ENCODE results near the gene MPZL2. TPM values are rescaled to one million over a fixed set of nuclear protein-coding genes. Genes with fewer than 3 reads are reported as not detected.

Gene MPZL2
- total RNA-seq, 1 experiment from 2014 or later = not detected

DNA sequence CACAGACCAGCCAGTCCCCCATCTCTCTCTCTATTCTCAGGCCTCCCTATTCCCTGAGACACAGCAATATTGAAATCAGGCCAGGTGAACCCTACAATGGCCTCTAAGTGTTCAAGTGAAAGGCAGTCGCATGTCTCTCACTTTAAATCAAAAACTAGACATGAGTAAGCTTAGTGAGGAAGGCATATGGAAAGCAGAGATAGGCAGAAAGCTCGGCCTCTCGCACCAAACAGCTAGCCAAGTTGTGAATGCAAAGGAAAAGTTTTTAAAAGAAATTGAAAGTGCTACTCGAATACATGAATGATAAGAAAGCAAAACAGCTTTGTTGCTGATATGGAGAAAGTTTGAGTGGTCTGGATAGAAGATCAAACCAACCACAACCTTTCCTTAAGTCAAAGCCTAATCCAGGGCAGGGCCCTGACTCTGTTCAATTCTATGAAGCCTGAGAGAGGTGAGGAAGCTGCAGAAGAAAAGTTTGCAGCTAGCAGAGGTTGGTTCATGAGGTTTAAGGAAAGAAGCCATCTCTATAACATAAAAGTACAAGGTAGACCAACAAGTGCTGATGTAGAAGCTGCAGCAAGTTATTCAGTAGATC lies 19.8 kb upstream of the MPZL2 start:
- DNase-seq (ENCODE audit: low read depth) = no peak

- DNase-seq (ENCODE audit: low read depth) = no peak
Measured at GRCh38 chr11:118283037-118283636, 19.0 kb upstream of the MPZL2 start.

DNA sequence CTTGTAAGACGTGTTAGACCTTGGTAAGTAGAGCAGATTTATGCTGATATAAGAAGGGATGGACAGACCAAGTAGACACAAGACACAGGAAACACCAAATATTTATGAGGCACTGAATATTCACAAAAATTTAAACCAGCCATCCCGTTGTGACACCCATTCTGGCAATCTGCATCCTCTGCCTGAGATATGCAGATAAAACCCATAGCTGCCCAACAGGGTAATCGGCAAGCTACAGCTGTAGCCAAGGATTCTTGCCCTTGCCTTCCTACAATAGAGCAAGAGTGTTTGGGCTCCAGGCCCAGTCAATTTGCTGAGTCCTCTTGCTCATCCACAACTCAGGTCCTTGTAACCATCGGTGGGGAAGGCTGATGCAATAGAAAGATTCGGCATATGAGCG lies 18.5 kb upstream of the MPZL2 start:
- DNase-seq (ENCODE audit: low read depth) = no peak

DNA sequence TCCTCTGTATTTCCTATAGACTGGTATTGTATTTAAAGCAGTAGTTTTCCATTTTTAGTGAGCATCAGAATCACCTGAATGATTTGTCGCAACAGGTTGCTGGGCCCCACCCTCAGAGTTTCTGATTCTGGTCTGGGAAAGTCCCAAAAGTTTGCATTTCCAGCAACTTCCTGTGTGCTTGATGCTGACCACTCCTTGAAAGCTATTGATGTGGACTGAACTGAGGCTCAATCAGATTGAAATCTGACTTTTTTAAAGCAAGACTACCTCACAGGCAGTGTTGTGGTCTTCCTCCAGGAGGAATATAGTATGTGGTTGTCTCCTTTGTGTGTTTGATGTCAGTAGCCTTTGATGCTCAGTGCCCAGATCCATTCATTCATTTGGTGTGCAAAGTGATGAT lies 17.2 kb upstream of the MPZL2 start:
- DNase-seq (ENCODE audit: low read depth) = no peak

- no peak for DNase-seq (ENCODE audit: low read depth)
Measured at GRCh38 chr11:118277312-118277711, 13.2 kb upstream of the MPZL2 start.

GRCh38 chr11:118276422-118276821 lies 12.3 kb upstream of the MPZL2 start:
- no peak for DNase-seq (ENCODE audit: low read depth)

- no peak for DNase-seq (ENCODE audit: low read depth)
Measured at GRCh38 chr11:118275176-118275575, 11.1 kb upstream of the MPZL2 start.

DNA sequence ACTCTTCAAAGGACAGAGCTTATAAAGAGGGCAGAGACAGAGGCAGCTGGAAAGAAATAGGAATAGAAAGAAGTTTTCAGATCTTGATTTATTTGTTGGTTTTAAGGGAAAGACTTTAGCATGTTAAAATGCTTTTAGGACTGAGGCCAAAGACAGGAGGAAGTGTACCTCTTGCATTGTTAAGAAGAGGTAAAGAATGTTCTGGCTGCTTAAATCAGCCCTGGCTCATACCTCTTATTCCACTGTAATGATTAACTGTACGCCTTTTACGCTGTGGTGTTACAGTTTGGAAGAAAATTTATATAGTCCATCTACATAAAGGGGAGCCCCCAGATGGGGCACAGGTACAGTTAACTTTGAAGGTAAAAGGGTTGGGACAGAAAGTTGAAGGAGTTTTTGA lies 10.1 kb upstream of the MPZL2 start:
- DNase-seq (ENCODE audit: low read depth) = no peak

DNA sequence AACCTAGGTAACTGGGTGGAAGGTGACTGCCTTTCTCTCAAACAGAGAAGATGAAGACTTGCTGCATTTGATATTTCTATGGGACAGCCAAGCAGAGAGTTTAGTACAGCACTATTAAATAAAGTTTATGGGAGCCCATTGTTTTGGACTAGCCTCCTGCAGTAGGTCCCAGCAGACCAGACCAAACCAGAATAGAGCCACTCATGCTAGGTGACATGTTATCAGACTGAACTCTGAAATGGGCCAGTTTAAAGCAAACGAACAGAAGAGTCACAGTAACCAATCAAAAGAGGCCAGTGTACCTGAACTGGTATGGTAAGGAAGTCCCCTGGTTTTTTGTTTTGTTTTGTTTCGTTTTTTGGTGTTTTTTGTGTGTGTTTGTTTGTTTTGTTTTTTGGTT lies 7.9 kb upstream of the MPZL2 start:
- DNase-seq (ENCODE audit: low read depth) = no peak

DNA sequence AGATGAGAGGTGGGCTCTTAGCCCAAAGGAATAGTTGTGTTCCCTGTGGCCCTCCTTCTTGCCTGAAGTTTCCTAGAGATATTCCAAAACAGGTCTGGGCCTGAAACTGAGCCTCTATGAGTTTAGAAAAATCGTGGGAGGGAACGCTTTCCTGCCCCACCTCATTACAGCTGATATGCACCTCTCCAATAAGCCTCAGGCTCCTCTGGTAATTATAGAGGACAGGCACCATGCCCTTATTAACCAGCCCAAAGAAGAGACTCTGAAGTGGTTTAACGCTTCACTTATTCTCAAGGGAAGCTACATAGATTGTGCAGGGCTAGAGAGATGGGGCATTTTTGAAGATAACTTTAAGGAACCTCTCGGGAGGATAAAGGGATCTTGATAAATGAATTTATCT lies 3.4 kb upstream of the MPZL2 start:
- DNase-seq (ENCODE audit: low read depth) = no peak

- DNase-seq (ENCODE audit: low read depth) = no peak
Measured at GRCh38 chr11:118265954-118266353, 1.9 kb upstream of the MPZL2 start.

GRCh38 chr11:118264569-118265465 lies 720 bp upstream of the MPZL2 start:
- DNase-seq (ENCODE audit: low read depth) = no peak

DNA sequence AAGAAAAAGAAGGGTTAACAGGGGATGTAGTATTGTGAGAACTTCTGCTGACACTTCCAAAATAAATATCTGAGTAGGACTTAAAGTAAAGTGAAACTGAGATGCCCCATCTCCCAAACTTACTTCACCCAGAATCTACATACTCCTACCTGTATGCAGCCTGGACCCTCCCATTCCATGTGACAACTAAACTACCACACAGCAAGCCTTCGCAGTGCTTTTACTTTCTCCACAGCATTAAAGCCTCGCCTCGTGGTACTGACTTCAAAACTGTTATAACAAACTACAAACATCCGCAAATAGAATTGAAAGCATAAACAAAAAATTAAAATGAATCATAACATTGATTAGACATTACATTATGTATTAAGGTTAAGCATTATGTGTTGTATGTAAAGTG lies 985 bp downstream of the MPZL2 start:
- no peak for DNase-seq (ENCODE audit: low read depth)

DNA sequence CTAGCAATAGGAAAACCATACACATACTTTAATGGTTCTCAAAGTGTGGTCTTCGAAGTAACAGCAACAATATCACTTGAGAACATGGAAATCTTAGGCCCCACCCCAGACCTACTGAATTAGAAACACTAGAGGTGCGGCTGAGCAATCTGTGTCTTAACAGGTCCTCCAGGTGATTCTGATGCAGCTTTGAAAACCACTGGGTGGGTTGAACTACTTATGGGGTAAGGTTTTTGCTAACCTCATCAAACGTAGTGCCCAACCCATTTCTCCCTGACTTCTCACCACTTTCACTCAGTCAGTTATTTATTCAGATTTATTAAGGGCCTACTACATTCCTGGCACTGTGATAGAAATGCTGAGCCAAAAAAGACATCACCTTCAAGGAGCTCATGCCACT lies 3.7 kb downstream of the MPZL2 start:
- no peak for DNase-seq (ENCODE audit: low read depth)

GRCh38 chr11:118259138-118259537 lies 5.0 kb downstream of the MPZL2 start:
- no peak for DNase-seq (ENCODE audit: low read depth)

- DNase-seq (ENCODE audit: low read depth) = no peak
Measured at GRCh38 chr11:118258410-118258809, 5.7 kb downstream of the MPZL2 start.

DNA sequence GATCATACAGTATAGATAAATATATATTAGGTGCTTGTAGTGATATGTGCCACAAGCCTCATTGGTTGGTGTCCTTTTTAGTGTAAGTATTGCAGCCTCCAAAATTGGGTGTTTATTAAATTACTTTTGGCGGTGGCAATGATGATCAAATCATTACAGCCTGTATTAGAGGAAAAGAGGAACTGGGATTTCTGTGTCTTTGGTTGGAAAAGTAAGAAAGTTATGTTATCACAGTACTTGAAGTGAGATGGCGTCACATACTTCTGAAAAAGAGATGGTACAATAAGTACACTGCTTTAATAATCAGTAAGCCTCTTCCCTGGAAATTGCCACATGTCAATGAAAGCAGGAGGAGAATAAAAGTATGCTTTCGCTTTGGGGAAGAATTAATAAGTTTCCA lies 11.4 kb downstream of the MPZL2 start:
- no peak for DNase-seq (ENCODE audit: low read depth)

- peak; percentile 9 for DNase-seq (ENCODE audit: low read depth)
Measured at GRCh38 chr11:118251858-118252652, 12.0 kb downstream of the MPZL2 start, which contains the start of gene MPZL3. Gene MPZL3, minus strand, starts transcription at chr11:118252365. Its CDS starts 71 bp downstream, at chr11:118252294.

- no peak for DNase-seq (ENCODE audit: low read depth)
Measured at GRCh38 chr11:118247041-118247440, 17.1 kb downstream of the MPZL2 start.

DNA sequence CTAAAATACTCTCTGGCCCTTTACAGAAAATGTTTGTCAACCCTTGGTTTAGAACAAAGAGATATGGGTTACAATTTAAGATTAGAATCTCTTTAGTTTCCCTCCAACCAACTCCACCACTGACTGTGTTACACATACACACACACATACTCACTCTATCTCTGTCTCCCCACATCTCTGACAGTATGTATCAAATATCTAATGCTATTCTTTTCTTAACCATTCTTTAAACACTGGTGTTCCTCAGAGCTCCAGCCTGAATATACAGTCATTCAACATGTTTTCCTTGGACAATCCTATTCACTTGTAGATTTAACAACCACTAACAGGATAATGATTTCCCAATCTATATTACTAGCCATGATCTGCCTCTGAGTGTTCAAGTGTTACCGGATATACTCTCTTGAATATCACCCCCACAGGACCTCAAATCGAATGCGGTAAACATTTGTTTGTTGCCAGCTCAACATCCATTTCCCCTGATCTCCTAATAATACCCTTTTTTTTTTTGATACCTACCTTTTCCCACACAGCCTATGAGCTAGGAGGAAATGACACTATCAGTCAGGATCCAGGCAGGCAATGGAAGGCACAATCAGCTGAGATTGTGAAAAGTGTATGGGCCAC lies 18.0 kb downstream of the MPZL2 start:
- no peak for DNase-seq (ENCODE audit: low read depth)

- DNase-seq (ENCODE audit: low read depth) = no peak
Measured at GRCh38 chr11:118243993-118244762, 19.9 kb downstream of the MPZL2 start.
